Measurements from ENCODE around the gene UQCRC2. TPM values are rescaled to one million over a fixed set of nuclear protein-coding genes. Genes with fewer than 3 reads are reported as not detected.

UQCRC2 gene
- 165 and 194 TPM in 2 replicates for total RNA-seq

GRCh38 chr16:21952793-21953540 is at the start of gene UQCRC2:
Gene UQCRC2 (plus strand): TSS chr16:21953361. CDS start chr16:21953424, 63 bp downstream.

GRCh38 chr16:22007509-22008214 is 54.5 kb downstream of the UQCRC2 start, which contains the start of gene MOSMO:
Gene MOSMO (plus strand): TSS chr16:22008111. CDS start chr16:22008302, 191 bp downstream.

Other genes with a start within 250 kb of the UQCRC2 start
- gene NPIPB4, start 95.6 kb upstream of the UQCRC2 start, total RNA-seq = 11.6 and 28.8 TPM in 2 replicates
- not detected in 2 replicates for gene PDZD9, start 47.8 kb downstream of the UQCRC2 start, total RNA-seq
- gene MOSMO, start 54.8 kb downstream of the UQCRC2 start, total RNA-seq = 10.4 and 10.8 TPM in 2 replicates
- gene VWA3A, start 139.2 kb downstream of the UQCRC2 start, total RNA-seq = under 0.01 TPM in 1 of 2 replicates, not detected in the other
- gene SDR42E2, start 209.1 kb downstream of the UQCRC2 start, total RNA-seq = not detected in 2 replicates

Data from aortic smooth muscle cell (primary cell).